Stimulated activated CD8-positive, alpha-beta memory T cell treated with anti-CD3 and anti-CD28 coated beads, Interleukin-7, amount 100 ng/mL, for 4 hours (primary cell): ENCODE data around the gene ELOF1.
"Not testable (repeated sequence)": the region's sequence is repeated elsewhere in the genome, so short reads cannot be mapped to it uniquely, and the experiment has no call there.

ENCODE experiments used
- DNase-seq, 2 donors: peaks; one replicate each; pipeline ENCODE4 v3.0.0-alpha.2; 2020; ENCODE audit warnings: low read depth in 2 of 2

ELOF1 gene

DNA sequence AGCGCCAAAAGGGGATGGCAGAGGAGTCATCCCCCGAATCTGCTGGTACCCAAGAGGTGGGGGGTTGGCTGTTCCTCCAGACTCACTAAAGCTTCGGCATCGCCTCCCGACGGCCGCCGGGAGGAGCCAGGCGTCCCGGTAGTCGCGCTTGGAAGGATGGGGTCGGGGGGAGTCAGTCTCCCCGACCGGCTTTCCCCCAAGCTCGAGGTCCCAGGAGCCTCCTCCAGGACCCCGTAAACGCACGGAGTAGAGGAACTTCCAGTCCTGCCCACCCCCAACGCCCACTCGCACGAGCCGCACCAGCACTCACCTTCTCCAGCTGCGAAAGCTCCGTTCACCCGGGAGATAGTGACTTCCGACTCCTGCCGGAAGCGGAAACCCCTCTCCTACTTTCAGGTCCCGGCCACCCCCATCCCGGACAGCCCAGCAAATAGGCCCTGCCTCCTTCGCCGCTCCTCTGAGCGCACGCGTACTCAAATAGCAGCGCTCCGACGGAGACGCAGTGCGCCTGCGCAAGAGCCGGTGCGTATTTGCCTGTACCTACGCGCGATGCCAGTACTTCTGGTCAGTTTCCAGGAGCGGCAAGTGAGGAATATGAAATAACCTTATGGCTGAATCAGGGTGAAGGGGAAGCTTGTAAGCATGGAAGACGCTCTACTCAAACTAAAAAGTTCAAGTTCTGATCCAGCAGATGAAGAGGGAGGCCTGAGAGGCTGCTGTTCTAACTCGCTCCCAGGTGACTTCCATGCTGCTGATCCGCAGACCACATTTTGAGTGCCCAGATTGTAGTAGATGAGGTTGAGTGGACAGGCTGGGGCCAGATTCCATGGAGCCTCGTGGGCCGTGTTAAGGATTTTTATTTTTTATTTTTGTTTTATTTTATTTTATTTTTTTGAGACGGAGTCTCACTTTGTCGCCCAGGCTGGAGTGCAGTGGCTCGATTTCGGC lies at the start of gene ELOF1:
Gene ELOF1 (minus strand): TSS at position 350 of the 948 bp plus-strand sequence. CDS start 4,883 bp downstream, outside the sequence.
- DNase-seq: peak; percentile 95 to 97

GRCh38 chr19:11606484-11606883 lies 47.5 kb upstream of the ELOF1 start:
- DNase-seq: no peak

DNA sequence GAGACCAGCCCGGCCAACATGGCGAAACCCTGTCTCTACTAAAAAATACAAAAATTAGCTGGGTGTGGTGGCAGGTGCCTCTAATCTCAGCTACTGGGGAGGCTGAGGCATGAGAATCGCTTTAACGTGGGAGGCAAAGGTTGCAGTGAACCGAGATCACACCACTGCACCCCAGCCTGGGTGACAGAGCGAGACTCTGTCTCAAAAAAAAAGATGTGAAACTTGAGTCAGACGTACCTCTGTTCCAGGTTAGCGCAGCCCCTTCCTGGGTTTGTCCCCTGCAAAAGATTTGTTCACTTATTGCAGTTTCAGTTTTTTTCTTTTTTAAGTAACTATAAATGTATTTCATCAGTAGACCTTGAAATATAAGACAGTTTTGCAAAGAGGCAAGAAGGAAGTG lies 40.7 kb upstream of the ELOF1 start:
- DNase-seq: not testable (repeated sequence)

DNA sequence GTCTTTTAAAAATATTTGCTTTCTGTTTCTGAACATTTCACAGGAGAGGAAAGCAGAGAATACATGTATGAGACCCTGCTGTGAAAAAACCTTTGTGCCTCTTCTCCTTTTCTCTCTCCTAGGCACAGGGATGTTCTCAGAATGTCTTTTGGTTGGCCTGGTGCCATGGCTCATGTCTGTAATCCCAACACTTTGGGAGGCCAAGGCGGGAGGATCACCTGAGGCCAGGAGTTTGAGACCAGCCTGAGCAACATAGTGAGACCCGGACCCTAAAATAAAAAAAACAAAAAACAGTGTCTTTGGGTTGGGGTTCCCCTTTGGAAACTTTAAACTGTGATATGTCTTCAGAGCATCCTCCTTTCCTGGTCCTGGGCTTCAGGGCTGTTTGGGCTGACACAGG lies 39.7 kb upstream of the ELOF1 start:
- DNase-seq: no peak

GRCh38 chr19:11598103-11598483 lies 39.1 kb upstream of the ELOF1 start:
- no peak for DNase-seq

DNA sequence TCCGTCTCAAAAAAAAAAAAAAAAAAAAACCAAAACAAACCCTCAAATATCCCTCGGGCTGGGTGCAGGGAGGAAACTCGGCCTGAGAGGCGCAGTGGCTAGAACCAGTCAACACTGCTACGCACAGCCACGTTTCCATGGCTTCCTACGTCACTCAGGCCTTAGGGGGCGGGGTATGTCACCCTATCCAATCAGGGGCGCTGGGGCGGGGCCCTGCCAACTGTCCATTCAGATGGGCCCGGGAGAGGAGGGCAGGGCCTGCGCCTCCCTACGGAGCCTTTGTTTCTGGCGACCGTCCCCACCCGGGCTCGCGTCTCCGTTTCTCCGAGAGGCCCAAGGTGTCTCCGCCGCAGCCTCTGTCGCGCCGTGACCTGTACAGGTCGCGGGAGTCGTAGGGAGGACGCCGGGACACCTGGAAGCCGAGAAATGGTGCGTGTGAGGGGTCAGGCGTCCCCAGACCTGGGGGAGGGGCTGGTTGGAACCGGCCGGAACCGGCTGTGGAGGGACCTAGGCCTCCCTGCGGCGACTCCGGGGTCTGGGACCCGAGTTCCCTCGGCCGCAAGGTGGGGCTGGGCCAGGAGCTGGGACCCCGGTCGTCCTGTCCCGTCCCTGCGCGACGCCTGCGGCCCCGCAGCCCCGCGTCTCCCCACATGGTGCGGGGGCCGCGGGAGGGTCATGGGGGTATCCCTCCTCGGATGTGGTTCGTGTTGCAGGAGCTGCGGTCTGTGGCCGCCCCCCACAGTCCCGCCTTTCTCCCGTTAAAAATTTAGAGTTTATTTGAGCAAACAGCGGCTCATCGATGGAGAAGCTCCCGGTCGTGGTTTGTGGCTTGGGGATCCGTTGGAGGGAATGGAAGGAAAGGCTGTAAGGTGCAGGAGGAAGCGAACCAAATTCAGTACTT lies 38.4 kb upstream of the ELOF1 start, which contains the start of gene ZNF627:
Gene ZNF627 (plus strand): TSS at position 282 of the 901 bp plus-strand sequence. CDS start 145 bp downstream, at position 427.
- DNase-seq: peak; percentile 95 to 97

- no peak for DNase-seq
Observed at GRCh38 chr19:11596156-11596555, 37.1 kb upstream of the ELOF1 start.

- no peak for DNase-seq
Observed at GRCh38 chr19:11594084-11594483, 35.1 kb upstream of the ELOF1 start.

DNA sequence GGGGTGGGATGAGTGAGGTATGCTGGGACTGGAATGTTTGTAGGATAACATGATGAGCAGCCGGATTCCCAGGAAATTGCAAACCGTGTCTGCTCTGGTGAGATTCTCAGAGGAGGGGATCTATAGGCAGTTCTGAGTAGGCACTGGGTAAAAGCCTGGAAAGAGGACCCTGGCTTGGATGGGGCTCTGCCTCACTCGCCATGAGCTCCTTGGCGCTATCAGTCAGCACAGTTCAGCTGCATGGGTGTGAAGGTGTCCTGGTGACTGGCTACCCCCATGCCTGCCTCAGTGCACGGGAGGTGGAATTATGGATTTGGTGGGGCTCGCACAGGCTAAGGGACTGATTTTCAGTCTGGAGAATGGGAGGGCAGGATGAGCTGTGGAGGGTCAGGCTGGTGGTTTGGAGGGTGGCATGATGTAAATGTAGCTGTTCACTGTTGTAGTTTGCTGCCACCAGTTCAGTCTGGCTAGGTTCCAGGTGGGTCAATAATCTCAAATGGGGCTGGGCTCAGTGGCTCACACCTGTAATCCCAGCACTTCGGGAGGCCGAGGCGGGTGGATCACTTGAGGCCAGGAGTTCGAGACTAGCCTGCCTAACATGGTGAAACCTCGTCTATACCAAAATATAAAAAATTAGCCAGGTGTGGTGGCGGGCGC lies 29.1 kb upstream of the ELOF1 start:
- no peak for DNase-seq

DNA sequence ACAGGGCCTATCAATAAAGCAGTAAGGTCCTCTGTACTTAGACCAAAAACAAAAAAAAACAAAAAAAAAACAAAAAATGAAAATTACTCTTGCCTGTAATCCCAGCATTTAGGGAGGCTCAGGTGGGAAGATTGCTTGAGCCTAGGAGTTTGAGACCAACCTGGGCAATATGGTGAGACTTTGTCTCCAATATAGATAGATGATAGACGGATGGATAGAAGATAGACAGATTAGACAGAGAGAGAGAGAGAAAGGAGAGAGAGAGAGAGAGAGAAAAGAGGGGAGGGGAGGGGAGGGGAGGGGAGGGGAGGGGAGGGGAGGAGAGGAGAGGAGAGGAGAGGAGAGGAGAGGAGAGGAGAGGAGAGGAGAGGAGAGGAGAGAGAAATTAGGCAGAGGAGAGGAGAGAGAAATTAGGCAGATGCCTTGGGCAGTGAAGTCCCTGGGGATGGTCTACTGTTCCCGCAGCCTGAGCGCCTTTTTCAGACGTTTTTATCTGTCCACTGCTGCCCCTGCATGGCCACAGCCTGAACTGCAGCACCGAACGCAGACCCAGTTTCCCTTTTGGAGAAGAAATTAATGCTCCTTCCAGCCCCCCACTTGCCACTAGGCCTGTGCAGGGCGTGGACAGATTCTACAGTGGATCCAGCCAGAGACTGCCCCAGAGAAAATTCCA lies 28.4 kb upstream of the ELOF1 start:
- DNase-seq: peak; percentile 54 to 56

DNA sequence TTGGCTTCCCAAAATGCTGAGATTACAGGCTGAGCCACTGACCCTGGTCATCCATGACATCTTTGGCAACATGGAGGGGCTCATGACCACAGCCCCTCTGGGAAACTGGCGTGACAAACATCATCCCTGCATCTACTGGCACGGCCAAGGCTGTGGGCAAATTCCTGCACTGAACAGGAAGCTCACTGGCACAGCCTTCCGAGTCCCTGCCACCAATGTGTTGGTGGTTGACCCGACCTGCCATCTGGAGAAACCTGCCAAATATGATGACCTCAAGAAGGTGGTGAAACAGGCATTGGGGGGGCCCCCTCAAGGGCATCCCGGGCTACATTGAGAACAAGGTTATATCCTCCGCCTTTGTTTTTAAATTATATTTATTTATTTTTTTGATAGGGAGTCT lies 27.3 kb upstream of the ELOF1 start:
- DNase-seq: no peak

GRCh38 chr19:11581740-11582139 lies 22.7 kb upstream of the ELOF1 start:
- DNase-seq: peak in 1 of 2 donors; percentile 22

- DNase-seq: no peak
Observed at GRCh38 chr19:11580116-11580515, 21.1 kb upstream of the ELOF1 start.

DNA sequence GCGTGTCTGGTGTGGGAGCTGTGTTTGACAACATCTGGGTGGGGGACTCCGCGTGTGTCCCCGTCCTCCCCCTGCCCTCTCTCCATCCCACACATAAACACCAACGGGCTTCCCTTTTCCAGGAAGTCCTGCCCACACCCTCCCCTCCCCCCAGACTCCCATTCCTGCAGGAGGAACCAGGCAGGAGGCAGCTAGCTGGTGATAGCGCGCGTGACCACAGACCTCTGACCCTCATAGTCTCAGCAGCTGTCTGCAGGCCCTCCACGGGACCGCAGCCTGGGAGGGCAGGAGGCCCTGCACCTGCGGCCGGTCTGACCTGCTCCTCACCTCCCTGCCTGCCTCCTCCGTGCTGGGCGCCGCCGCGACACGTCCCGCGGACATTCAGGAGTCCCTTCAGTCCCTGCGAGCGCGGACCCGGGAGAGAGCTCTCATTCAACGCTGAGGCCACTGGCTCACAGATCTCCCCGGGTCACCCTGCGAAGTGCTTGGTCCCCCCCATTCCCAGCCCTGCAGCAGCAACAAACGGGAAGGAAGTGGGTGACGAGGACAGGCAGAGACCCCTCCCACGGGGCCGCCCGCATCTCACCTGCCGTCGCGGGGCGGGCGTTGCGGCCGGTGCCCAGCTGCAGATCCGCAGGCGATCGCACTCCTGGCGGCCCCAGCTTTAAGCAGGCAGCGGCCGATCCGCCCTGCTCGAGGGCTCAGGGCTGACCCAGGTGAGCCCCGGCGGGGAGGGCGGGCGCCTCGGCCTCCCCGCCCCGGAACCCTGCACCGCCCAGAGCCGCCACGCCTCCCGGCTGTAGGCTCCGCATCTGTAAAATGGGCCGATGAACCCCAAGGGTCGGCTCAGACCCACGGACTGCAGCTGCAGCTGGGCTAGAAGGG lies 19.5 kb upstream of the ELOF1 start:
- peak in 1 of 2 donors; percentile 15 for DNase-seq

GRCh38 chr19:11577451-11578257 lies 18.6 kb upstream of the ELOF1 start, which contains the start of gene ACP5:
Gene ACP5 (minus strand): TSS chr19:11577645. CDS start chr19:11577317, 328 bp downstream.
- no peak for DNase-seq

- DNase-seq: no peak
Observed at GRCh38 chr19:11576227-11576626, 17.2 kb upstream of the ELOF1 start.

DNA sequence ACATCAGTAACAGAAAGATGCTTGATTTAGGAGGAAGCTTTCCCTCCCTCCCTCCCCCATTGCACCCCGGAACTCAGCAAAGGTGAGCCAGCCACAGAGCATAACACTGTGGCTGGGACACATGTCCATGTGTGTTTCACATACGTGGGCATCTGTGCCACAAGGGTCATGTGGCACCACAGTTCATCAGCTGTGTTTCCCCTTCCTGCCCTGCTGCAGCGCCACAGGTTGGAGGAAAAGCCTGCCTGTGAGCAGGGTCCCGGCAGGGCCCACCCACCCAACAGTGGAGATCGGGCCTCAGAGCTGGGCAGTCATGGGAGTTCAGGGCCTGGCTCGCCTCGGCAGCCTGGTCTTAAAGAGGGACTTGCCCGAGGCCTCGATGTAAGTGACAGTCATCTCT lies 15.7 kb upstream of the ELOF1 start:
- no peak for DNase-seq

DNA sequence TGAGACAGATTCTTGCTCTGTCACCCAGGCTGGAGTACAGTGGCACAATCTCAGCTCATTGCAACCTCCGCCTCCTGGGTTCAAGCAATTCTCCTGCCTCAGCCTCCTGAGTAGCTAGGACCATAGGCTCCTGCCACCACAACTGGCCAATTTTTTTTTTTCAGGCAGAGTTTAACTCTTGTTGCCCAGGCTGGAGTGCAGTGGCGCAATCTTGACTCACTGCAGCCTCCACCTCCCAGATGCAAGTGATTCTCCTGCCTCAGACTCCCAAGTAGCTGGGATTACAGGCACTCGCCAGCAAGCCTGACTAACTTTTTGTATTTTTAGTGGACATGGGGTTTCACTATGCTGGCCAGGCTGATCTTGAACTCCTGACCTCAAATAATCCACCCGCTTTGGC lies 14.7 kb upstream of the ELOF1 start:
- not testable (repeated sequence) for DNase-seq

- not testable (repeated sequence) for DNase-seq
Observed at GRCh38 chr19:11573354-11573753, 14.3 kb upstream of the ELOF1 start.
